HG02884 (cell line): ENCODE measurements around the gene ZNF692.
"Not testable (repeated sequence)": the region's sequence is repeated elsewhere in the genome, so short reads cannot be mapped to it uniquely, and the experiment has no call there.

Source experiments
- ATAC-seq: cut with Tn5 transposase; IDR thresholded peaks from one replicate; pipeline ENCODE4 v1.9.1; 2021; ENCODE audit warnings: mild to moderate bottlenecking, moderate library complexity; ENCODE audit not compliant: unreplicated experiment

Gene ZNF692, protein sequence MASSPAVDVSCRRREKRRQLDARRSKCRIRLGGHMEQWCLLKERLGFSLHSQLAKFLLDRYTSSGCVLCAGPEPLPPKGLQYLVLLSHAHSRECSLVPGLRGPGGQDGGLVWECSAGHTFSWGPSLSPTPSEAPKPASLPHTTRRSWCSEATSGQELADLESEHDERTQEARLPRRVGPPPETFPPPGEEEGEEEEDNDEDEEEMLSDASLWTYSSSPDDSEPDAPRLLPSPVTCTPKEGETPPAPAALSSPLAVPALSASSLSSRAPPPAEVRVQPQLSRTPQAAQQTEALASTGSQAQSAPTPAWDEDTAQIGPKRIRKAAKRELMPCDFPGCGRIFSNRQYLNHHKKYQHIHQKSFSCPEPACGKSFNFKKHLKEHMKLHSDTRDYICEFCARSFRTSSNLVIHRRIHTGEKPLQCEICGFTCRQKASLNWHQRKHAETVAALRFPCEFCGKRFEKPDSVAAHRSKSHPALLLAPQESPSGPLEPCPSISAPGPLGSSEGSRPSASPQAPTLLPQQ

GRCh38 chr1:248858891-248859889 is at the start of gene ZNF692:
TSS of gene ZNF692 (minus strand) at chr1:248859085. CDS start at chr1:248858309, 776 bp downstream.
- peak; percentile 77 for ATAC-seq

GRCh38 chr1:248906753-248907661 is 48.1 kb upstream of the ZNF692 start:
- ATAC-seq: peak; percentile 9

- peak; percentile 92 for ATAC-seq
Observed at GRCh38 chr1:248906009-248906752, 47.3 kb upstream of the ZNF692 start, which contains the start of gene PGBD2. TSS of gene PGBD2 (plus strand) at chr1:248906235. CDS start at chr1:248913863, 7,628 bp downstream.

DNA sequence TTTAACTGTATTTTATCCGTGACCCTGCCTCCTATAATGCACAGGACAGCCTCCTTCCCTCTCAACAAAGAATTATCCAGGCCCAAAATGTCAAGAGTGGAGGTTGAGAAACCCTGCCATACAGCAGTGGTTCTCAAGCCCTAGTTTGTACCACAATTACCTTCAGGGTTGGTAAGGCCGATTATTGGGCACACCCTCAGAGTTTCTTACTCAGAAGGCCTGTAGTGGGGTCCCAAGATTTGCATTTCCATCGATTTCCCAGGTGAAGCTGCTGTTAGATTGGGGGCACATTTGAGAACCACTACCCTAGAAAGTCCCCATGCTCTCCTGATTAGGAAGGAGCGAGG is 46.8 kb upstream of the ZNF692 start:
- ATAC-seq: no peak

DNA sequence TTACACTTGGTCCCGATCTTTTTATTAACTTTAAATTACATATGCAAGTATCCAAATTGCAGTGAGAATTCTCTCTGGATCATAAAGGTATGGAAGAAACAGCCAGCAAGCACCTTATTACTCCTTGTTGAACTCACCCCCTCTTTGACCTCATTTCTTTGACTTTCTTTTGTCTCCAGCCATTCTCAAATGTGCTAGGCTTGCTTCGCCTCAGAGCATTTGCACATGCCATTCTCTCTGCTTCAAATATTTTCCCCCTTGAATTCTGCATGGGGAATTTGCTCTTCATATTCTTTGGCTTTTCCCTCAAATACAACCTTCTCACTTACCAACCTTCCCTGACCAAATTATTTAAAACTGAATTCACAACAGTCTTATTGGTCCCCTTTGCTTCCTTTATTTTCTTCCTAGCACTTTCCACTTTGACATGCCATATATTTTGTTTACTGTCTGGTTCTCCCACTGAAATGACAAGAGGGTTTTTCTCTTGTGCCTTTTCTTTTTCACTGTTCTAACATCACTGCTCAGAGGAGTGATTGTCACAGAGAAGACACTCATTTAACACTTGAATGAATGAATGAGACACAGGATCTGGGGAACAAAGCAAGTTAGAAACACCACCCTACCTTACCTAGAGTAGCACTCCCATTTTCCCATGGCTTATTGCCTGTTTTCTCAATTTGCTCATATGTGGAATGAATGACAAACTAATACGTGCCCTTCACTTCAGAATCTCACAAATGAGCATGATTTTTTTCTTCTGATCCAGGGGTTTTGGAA is 45.7 kb upstream of the ZNF692 start:
- no peak for ATAC-seq

DNA sequence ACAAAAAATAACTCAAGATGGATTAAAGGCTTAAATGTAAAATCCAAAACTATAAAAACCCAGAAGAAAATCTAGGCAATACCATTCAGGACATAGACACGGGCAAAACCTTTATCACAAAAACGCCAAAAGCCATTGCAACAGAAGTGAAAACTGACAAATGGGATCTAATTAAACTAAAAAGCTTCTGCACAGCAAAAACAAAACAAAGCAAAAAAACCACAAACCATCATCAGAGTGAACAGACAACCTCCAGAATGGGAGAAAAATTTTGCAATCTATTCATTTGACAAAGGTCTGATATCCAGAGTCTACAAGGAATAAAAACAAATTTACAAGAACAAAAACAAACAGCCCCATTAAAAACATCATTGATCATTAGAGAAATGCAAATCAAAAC is 42.7 kb upstream of the ZNF692 start:
- no peak for ATAC-seq

GRCh38 chr1:248900637-248901036 is 41.8 kb upstream of the ZNF692 start:
- ATAC-seq: no peak

DNA sequence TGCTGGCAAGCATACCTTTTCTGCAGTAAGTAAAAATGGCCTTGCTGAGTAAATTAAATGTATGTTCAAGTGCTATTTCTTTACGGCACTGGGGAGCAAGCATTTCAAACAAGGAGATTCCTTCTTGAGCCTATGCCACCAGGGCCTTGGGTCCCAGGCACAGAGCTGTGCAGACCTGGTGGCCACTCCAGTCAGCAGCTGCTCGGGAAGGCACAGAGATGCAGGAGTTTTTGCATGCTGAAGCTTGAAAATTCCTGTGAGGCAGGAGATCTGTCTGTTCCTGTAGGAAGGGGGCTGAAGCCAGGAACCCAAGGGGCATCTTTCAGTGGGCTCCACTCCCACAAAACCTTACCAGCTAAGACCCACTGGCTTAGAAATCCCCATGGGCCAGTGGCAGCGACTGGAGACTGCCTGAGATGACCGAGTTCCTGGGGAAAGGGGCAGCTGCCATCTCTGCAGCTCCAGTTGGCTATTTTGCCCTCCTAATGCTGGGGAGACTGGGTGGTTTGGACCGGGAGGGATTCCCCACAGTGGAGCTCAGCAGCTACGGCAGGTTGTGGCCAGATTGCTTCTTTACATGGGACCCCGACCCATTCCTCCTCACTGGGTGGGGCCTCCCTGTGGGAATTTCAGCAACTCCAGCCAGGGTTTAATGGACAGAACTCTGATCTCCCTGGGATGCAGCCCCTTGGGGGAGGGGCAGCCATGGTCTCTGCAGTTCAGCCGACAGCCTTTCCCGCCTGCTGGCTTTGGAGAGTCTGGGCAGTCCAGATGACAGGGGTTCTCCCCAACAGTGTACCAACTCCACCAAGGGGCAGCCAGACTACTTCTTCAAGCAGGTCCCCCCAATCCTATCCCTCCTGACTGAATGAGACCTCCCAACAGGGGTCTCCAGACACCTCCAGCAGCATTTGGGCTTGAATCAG is 38.8 kb upstream of the ZNF692 start:
- no peak for ATAC-seq

DNA sequence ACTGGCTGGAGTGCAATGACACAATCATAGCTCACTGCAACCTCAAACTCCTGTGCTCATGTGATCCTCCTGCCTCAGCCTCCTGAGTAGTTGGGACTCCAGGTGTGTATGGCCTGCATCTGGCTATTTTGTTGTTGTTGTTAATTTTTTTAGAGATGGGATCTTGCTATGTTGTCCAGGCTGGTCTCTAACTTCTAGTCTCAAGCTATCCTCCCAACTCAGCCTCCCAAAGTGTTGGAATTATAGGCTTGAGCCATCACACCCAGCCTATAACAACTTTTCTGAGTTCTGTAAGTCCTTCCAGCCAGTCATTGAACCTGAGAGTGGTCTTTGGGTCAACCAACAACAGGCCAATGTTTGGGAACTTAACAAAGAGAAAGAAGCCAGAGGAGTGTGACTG is 36.0 kb upstream of the ZNF692 start:
- no peak for ATAC-seq

- no peak for ATAC-seq
Observed at GRCh38 chr1:248892590-248892989, 33.7 kb upstream of the ZNF692 start.

DNA sequence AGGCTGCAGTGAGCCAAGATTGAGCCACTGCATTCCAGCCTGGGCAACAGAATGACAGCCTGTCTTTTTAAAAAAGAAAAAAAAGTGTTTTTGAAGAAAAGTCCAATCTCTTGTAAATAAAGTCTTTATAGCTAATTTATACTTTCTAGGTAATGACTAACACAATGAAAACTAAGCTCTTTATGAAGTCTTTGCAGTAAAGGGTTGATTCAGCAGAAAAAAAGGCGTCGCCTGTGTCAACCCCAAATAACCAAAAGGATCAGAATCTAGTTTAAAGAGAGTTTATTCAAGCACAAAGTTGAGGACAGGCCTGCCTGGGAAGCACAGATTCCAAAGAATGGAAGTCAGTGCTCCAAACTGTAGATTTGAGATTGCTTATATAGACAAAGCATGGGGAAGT is 32.9 kb upstream of the ZNF692 start:
- no peak for ATAC-seq

GRCh38 chr1:248890549-248891498 is 31.9 kb upstream of the ZNF692 start:
- ATAC-seq: no peak

DNA sequence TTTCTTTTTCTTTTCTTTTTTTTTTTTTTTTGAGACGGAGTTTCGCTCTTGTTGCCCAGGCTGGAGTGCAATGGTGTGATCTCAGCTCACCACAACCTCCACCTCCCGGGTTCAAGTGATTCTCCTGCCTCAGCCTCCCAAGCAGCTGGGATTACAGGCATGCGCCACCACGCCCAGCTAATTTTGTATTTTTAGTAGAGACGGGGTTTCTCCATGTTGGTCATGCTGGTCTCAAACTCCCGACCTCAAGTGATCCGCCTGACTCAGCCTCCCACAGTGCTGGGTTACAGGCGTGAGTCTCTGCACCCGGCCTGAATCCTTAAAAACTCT is 31.0 kb upstream of the ZNF692 start:
- not testable (repeated sequence) for ATAC-seq

DNA sequence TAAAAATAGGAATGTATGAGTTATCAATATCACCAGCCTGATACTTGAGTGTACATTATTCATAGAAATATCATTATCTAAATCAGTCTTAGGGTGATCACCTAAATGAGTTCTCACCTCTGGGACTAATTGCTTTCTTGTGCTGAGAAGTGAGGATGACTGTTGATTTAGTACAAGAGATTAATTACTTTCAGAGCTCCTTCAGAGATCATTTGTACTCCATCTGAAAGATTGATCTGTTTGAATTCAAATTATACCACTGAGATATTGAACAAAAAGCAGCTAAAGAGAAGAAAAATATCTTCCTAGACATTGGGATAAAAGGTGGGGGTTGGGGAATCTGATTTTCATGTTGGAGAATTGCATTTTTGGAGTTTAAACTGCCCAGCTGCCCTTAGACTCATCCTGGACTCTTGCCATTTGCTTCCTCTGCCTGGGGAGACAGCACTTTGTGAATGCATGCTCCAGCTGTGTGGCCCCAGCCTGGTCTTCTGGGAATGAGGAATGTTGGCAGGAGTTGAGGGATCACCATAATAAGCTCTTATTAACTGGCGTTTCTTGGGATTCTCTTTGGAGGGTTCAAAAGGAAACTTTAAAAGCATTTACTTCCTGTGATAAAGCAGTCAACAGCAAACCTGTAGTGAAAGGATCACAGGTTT is 27.5 kb upstream of the ZNF692 start:
- no peak for ATAC-seq

- ATAC-seq: no peak
Observed at GRCh38 chr1:248885646-248886045, 26.8 kb upstream of the ZNF692 start.

DNA sequence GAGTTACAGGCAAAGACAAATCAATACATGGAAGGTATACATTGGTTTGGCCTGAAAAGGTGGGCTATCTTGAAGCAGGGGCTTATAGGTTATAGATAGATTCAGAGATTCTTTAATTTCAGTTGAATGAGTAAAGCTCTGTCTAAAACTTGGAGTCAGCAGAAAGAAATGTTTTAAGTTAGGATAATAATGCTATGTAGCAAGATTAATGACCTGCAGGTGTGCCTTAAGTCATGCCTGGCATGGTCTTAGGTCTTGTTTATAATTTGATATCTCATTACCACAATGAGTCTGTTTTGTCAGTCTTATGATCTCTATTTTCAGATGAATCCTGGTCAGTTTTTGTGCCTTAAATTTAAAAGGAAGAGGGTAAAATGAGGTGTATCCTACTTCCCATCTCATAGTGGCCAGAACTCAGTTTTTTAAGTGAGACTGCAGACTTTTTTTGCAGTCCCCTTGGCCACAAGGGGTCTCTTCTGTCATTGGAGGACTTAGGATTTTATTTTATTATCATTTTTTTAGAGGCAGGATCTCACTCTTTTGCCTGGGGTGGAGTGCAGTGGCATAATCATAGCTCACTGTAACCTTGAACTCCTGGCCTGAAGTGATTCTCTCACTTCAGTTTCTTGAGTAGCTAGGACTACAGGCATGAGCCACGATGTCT is 25.9 kb upstream of the ZNF692 start:
- no peak for ATAC-seq
